Loucy (cell line): Measurements from ENCODE around the gene KRTCAP2.

Experiments
- H2AFZ ChIP-seq: fragments of 200-600 bp; sonication (generic); 2 replicates; pipeline ENCODE4 v1.6.0; 2016; ENCODE audit warnings: antibody characterized with exemption, mild to moderate bottlenecking, low read length, moderate library complexity
- H3F3A ChIP-seq: fragments of 200-600 bp; 2 replicates; pipeline ENCODE4 v1.6.0; 2016; ENCODE audit warnings: antibody characterized with exemption, low read depth, mild to moderate bottlenecking
- H3K27me3 ChIP-seq: fragments of 200-600 bp; sonication (generic); 2 replicates; pipeline ENCODE4 v1.6.1; 2014; ENCODE audit warnings: low read length, mild to moderate bottlenecking; ENCODE audit not compliant: insufficient read depth, poor library complexity, severe bottlenecking
- H3K36me3 ChIP-seq: fragments of 200-600 bp; sonication (generic); 2 replicates; pipeline ENCODE4 v1.6.1; 2016; ENCODE audit warnings: low read length; ENCODE audit not compliant: insufficient read depth
- H3K4me1 ChIP-seq: fragments of 200-600 bp; sonication (generic); 2 replicates; pipeline ENCODE4 v1.5.1; 2014; ENCODE audit warnings: low read length, mild to moderate bottlenecking; ENCODE audit not compliant: insufficient read depth, poor library complexity, severe bottlenecking
- H3K4me2 ChIP-seq: fragments of 200-600 bp; sonication (generic); 2 replicates; pipeline ENCODE4 v1.6.0; 2014; ENCODE audit warnings: antibody characterized with exemption, low read length, low read depth, mild to moderate bottlenecking; ENCODE audit not compliant: poor library complexity, severe bottlenecking
- H3K4me3 ChIP-seq: fragments of 200-600 bp; sonication (generic); 2 replicates; pipeline ENCODE4 v1.5.1; 2014; ENCODE audit warnings: low read length, mild to moderate bottlenecking, mixed read lengths; ENCODE audit not compliant: poor library complexity, severe bottlenecking
- H3K79me2 ChIP-seq: fragments of 200-600 bp; sonication (generic); 2 replicates; pipeline ENCODE4 v1.6.1; 2014; ENCODE audit warnings: low read length; ENCODE audit not compliant: insufficient read depth
- H3K9ac ChIP-seq: fragments of 200-600 bp; sonication (generic); 2 replicates; pipeline ENCODE4 v1.6.0; 2014; ENCODE audit warnings: mild to moderate bottlenecking, low read depth, low read length, moderate library complexity; ENCODE audit not compliant: poor library complexity, severe bottlenecking
- H3K9me2 ChIP-seq: fragments of 200-600 bp; sonication (generic); replicated peaks from 2 replicates; pipeline ENCODE4 v1.6.1; 2016; ENCODE audit warnings: low read depth, low read length, mixed read lengths
- H3K9me3 ChIP-seq: fragments of 200-600 bp; sonication (generic); 2 replicates; pipeline ENCODE4 v1.6.1; 2014; ENCODE audit warnings: mild to moderate bottlenecking, antibody characterized with exemption, low read length, low read depth; ENCODE audit not compliant: insufficient read depth
- H4K20me1 ChIP-seq: fragments of 200-600 bp; sonication (generic); 2 replicates; pipeline ENCODE4 v1.6.0; 2014; ENCODE audit warnings: antibody characterized with exemption, low read length, mild to moderate bottlenecking; ENCODE audit not compliant: insufficient read depth, poor library complexity, severe bottlenecking
- CTCF ChIP-seq: fragments of 200-600 bp; sonication (generic); conservative IDR thresholded peaks from 2 replicates; pipeline ENCODE4 v1.5.1; 2014; ENCODE audit warnings: mild to moderate bottlenecking, antibody characterized with exemption, low read length
- EZH2phosphoT487 ChIP-seq: fragments of 200-600 bp; IDR thresholded peaks from 2 replicates; pipeline ENCODE4 v1.6.1; 2018; ENCODE audit warnings: antibody characterized with exemption, mild to moderate bottlenecking, moderate library complexity, borderline replicate concordance

KRTCAP2 gene

DNA sequence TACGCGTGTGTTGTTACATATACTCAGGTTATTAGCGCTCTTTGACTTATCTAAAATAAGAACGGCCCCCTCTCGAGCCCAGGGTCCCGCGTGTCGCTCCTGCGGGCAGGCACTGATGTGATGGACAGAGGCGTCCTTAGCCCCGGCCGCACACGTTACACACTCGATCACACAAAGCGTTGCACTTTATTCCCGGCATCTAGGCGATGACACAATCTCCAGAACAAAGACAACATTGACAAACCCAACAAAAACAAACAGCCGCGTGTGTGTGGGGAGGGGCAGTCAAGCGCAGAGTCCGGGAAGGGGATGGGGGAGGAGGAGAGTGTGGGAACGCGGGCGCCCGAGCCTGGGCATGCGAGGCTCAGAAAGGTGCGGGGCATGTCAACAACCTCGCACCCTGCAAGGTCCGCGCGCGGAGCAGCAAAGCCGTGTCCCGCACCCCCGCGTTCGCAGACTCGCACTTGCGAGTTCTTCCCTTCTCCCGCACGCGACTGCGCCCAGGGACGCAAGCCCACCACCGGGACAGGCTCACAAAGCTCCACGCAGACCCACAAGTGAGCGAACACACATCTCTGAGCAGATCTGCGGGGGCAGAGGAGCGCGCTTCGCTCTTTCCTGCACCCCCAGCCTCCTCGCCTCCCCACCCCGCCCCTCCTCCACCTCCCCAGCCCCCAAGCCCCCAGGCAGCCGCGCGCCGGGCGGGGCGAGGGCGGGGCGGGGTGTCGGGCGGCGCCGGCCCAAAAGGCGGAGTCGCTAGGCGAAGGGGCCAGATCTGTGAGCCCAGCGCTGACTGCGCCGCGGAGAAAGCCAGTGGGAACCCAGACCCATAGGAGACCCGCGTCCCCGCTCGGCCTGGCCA is 45.8 kb downstream of the KRTCAP2 start, which contains the start of gene EFNA1:
Gene EFNA1, plus strand, starts transcription at position 772 of the 862 bp plus-strand sequence. CDS start 102 bp downstream, outside the sequence.
- H3K9me2 ChIP-seq = no peaks in the 10 kb centered on the region
- H3K4me3 ChIP-seq = peak within 1 kb of the TSS; percentile 67
- no peaks in the 10 kb centered on the region for H3K9me3 ChIP-seq
- H3K36me3 ChIP-seq = no peaks in the 10 kb centered on the region
- no peaks in the 10 kb centered on the region for H3K79me2 ChIP-seq
- no peaks in the 10 kb centered on the region for H4K20me1 ChIP-seq
- peak within 1 kb of the TSS; percentile 47 for H3K9ac ChIP-seq
- peaks cover 25% of the 10 kb centered on the region for H3K4me1 ChIP-seq
- H2AFZ ChIP-seq = peak within 1 kb of the TSS; percentile 71
- H3K4me2 ChIP-seq = peak within 1 kb of the TSS; percentile 74
- TF ChIP-seq CTCF (no peak), EZH2phosphoT487 (no peak)
- H3F3A ChIP-seq = no peaks in the 10 kb centered on the region
- peaks cover 19% of the 10 kb centered on the region for H3K27me3 ChIP-seq

- peak overlapping the region; percentile 74 for H3K4me2 ChIP-seq
- no peaks in the 10 kb centered on the region for H4K20me1 ChIP-seq
- H3K9me2 ChIP-seq = no peaks in the 10 kb centered on the region
- H3K27me3 ChIP-seq = peaks cover 19% of the 10 kb centered on the region
- peaks cover 25% of the 10 kb centered on the region for H3K4me1 ChIP-seq
- peak overlapping the region; percentile 71; the same call in 1 of the 2 replicates for H2AFZ ChIP-seq
- H3F3A ChIP-seq = no peaks in the 10 kb centered on the region
- no peaks in the 10 kb centered on the region for H3K36me3 ChIP-seq
- peak overlapping the region; percentile 67 for H3K4me3 ChIP-seq
- no peak overlapping the region for H3K9ac ChIP-seq
- TF ChIP-seq EZH2phosphoT487 (no peak), CTCF (no peak)
- H3K79me2 ChIP-seq = no peaks in the 10 kb centered on the region
- no peaks in the 10 kb centered on the region for H3K9me3 ChIP-seq
Observed at GRCh38 chr1:155126556-155127104, 46.5 kb downstream of the KRTCAP2 start.

DNA sequence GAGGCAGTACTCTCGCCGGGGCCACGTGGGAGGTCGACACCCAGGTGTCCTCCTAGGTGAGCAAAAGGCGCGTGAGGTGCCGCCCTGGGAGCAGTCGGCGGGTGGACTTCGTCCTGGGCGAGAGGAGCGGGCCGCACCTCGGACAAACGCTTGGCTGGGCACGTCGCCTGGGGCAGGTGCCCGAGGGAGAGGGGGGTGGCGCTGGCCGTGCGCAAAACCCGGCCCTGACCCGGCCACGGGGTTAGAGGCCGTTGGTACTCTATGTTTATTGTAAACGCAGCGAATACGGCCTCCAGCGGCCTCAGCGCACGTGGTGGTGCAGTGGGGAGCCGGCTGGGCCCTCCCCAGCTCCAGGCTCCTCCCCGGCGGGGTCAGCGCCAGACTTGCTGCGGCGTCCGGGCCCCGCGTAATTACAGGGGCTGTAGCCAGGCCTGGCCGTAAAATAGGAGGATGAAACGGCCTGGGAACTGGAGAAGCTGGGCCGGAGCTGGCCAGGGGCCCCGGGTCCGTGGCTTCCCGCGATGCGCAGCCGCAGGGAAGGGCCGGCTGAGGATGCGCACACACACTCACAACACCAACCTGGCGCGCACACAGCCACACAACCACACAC is 47.1 kb downstream of the KRTCAP2 start:
- TF ChIP-seq CTCF (no peak), EZH2phosphoT487 (no peak)
- no peak overlapping the region for H3K4me3 ChIP-seq
- H3K4me1 ChIP-seq = peaks cover 25% of the 10 kb centered on the region
- no peak overlapping the region for H2AFZ ChIP-seq
- H3K9me3 ChIP-seq = no peaks in the 10 kb centered on the region
- peaks cover 19% of the 10 kb centered on the region for H3K27me3 ChIP-seq
- no peaks in the 10 kb centered on the region for H3F3A ChIP-seq
- no peak overlapping the region for H3K4me2 ChIP-seq
- H3K79me2 ChIP-seq = no peaks in the 10 kb centered on the region
- no peak overlapping the region for H3K9ac ChIP-seq
- no peaks in the 10 kb centered on the region for H3K36me3 ChIP-seq
- no peaks in the 10 kb centered on the region for H4K20me1 ChIP-seq
- H3K9me2 ChIP-seq = no peaks in the 10 kb centered on the region
